ENCODE results near the gene DSCAML1. TPM values are rescaled to one million over a fixed set of nuclear protein-coding genes. Genes with fewer than 3 reads are reported as not detected.

The DSCAML1 gene
- total RNA-seq, 1 experiment from 2014 or later, result not detected

DNA sequence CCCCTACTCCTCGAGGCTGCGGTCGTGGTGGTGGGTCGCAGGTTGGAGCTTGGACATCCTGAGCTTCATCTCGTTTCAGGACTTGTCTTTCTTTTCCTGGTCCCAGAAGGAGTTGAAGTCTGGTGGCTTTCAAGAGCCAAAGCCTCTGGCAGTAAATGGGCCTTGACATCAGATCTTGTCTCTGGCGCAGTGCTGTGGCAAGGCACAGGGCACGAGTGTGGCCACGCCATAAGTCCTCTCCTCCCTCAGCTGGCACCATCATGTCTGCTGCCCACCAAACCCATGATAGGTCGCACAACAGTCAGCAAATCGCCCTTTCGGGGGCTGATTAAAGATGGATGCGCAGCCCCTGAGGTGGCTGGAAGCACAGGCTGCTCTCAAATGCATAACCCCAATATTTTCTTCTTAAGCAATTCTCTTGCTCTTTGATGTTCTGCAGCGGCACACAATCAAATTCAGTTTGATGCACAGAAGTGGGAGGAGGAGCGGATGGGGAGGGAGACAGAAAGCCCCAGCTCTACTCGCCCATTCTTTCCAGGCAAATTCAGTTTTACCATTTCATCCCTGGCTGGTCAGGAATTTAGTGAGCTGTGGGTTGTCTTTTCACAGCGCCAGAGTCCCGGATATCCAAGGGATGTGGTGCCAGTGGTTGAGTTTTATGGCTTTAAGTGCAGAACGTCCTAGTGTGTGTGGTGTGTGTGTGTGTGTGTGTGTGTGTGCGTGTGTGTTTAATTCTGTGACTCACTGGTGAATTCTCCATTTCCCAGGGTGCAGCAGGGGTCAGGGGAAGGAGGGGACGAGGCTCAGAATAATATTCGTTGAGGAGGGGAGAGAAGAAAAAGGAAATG, 162.0 kb downstream of the DSCAML1 start:
- peak; percentile 44 for DNase-seq (ENCODE audit: low read depth)

DNA sequence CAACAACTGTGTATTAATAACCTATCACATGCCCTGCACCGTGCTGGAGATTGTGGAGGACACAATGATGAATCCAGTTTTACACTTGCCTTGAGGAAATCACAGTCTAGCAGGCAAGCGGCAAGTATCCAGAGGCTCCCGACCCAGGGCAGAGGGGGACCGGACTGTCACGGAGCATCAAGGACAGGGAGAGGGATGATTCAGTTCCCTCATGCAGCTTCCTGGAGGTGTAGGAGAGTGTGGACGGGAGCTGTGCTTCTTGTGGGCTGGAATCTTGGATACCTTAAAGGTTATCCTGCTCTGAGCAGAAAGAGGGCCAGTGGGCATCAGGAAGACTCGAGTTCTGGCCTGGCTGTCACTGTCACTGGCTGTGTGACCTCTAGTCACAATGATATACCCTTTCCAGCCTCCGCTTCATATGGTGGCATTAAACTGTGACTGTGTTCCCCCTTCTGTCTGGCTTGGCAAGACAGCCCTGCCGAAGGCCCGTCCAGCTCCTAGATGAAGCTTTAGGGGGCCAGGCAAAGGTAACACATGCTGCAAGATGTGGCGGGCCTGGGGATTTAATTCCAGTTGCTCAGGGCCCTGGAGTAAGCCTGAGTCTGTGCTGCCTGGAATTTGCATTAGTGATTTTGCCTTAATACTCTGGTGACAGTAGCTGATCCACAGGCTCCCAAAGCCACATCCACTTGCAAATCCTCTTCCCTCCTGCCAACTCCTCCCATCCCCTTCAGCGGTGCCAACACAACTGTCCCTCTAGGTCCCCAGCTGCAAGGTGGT, 162.8 kb downstream of the DSCAML1 start:
- no peak for DNase-seq (ENCODE audit: low read depth)

DNA sequence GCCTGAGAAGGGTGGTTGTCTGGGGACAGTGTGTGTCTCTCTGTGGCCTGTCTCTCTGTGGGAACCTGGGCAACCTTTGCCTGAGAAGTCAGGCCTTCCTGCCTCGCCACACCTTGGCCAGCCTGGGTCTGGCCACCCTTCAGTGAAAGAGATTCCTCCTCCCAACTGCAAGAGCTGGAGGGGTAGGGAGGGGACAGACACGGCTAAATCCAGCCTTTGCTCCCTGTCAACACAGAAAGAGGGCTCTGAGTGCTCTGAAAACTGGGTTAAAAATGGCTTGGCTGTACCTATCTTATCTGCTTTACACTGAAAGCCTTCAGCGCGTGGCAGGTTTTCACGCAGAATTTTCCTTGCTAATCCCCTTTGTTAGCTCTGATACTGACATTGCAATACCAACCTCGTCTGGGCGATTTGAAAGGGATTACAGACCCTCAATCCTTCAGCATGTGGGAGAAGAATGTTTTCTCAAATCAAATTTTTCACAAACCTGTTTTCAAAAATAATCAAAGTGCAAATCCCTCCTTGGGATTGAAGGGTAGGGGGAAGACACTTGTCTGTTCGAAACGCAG, 163.7 kb downstream of the DSCAML1 start:
- DNase-seq (ENCODE audit: low read depth), result no peak

DNA sequence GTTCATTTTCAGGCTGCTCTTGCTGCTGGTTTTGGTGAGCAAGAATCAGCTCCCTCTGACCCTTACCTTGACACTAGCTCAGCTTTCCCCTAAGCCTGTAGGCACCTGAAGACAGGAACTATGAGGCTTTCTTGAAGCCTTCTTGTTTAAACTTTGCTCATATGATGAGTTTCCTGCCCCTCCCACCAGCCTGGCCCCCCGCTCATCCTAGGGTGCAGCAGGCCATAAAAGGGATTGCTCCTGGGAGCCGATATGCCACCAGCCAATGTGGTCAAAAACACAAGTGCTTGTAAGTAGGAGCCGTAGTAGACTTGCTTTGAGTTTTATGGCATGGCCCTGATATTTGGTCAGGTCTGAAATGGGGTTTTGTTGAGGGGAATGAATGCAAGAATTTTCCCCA, 164.7 kb downstream of the DSCAML1 start:
- DNase-seq (ENCODE audit: low read depth), result no peak

DNA sequence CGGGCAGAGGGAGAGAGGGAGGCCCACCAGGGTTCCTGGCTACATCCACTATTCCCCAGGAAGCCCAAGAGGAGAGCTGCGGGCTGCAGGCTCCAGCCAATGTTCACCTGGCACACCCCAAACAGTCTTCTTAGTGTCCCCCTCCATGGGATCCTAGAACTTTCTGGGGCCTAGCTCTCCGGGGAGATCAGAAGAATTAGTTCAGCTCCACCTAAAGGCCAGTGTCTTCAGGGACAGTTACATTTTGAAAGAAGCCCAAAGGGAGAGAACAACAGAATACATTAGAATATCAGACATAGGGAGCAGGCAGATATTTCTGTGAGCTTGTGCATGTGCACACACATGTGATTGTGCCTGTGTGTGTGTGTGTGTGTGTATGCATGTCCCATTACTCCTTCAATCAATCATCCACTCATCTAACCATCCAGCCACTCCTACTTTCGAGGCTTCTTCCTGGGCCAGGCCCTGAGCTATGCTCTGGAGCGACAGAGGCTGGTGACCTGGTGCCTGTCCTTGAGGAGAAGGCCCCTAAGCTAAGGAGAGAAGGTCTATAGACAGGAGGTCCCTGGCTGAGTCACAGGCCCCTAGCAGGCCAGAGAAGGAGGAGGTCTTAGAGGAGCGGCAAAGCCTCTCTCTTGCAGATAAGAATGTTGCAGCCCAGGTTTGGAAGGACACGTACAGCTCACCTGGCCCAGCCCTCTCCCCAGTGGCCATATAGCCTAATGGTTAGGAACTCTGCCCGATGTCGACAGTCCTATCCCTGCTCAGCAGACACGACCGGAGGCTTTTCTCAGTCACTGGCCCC, 165.5 kb downstream of the DSCAML1 start:
- DNase-seq (ENCODE audit: low read depth), result no peak

DNA sequence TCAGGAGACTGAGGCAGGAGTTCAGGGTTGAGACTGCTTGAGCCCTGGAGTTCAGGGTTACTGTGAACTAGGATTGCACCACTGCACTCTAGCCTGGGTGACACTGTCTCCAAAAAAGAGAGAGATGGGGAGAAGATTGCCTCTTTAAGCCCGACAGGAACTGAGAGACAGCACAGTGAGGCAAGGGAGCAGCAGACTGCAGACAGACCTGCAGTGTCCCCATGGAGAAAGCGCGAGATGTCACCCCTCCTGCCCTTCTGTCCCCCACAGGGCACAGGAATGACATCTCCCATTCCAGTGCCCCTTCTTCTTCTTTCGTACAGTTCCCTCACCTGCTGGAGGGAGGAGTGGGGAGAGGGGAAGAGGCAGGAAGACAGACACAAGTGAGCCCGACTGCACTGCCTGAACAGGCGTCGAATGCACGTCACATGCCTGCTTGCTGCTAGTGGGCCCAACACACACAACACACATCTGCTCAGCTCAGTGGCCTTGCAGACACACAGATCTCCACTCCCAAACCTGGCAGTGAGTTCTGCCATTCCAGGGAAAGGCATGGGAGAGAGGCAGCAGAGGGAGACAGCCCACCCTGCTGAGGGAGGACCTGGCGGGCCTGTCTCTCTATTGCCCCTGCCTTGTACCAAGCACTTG, 167.0 kb downstream of the DSCAML1 start:
- DNase-seq (ENCODE audit: low read depth), result no peak

DNA sequence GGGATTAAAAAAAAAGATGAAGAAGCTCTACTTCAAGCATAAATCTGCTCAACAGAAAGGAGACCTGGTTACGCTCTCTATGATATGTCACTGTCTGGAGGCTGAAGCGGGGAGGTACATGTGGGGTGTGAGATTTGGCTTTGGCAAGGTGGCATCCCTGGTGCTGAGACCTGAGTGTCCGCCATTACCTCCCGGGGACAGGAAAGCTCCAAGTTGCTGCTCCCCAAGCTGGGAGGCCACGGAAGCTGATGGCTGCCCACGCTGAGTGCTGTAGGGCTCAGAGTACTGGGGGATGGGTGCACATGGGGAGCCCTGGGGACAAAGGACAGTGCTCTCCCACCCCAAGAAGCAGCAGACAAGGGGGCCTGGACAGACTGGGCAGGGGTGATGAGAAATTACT, 167.9 kb downstream of the DSCAML1 start:
- no peak for DNase-seq (ENCODE audit: low read depth)

DNA sequence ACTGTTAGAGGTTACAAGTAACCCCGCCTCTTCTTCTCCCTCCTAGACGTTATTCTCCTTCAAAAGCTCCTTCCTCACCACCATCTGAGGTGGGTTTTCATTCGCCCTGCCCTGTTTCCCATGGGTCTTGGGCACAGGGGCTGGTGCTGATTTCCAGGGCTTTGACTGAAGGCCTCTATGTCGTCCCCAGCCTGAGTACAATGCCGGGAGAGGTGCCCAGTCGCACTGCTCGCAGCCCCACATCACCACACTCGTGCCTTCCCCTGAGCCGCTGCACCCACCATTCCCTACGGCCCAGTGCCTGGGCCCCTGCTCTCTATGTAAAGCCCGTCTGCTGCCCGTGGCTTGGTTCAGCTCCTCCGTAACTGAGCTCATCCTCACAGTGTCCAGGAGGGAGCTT, 169.8 kb downstream of the DSCAML1 start:
- no peak for DNase-seq (ENCODE audit: low read depth)

DNA sequence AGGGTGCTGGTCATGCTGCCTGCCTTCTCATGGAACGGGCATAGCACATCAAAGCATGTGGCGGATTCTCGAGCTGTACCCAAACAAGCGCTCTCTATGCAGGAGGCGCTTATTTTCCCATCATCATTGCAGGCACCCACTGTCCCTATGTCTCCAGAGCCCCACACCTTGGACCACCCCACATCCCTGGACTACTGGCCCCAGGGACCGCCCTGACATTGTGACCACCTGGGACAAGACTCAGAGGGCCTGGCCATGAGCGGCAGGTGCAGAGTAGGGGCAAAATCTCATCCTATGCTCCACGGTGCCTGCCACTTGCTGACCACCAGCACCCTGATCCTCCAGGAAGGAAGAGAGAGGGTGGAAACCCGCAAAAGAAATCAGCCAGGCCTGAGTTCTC, 170.4 kb downstream of the DSCAML1 start:
- no peak for DNase-seq (ENCODE audit: low read depth)

DNA sequence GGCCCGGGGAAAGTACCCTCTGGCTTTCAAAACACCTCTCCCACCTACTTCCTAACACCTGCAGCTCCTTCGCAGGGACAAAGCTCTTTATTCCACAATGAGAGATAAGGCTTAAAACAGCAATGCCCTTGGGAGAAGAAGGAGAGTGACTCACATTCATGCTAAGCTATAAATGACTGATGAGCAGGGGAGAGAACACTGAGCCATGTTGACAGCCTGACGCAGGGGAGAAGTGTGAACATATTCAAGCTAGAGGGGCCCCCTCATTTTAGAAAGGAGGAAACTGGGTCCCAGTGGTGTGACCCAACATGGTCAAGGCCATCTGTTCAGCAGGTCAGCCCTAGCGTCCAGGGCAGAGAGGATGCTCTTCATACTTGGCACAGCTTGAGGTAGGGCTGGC, 171.8 kb downstream of the DSCAML1 start:
- DNase-seq (ENCODE audit: low read depth), result peak; percentile 31

DNA sequence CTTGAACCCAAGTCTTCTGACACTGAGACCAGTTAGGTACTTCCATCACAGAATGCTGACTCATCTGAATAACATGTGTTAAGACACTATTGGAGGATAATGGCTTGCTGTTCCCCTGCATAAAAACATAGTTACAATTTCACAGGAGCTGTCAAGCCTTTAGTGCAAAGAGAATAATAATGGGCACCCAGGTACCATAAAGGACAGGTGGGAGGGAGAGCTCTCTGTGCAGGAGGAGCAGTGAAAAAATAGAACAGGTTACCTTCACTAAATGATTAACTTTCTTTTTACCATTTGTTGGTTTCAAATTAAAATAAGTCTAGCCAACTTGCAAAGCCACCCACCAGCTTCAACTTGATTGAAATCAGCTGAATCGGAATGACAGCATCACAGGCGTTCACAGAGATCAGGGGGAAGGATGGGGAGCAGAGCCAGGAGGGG, 173.2 kb downstream of the DSCAML1 start:
- no peak for DNase-seq (ENCODE audit: low read depth)

DNA sequence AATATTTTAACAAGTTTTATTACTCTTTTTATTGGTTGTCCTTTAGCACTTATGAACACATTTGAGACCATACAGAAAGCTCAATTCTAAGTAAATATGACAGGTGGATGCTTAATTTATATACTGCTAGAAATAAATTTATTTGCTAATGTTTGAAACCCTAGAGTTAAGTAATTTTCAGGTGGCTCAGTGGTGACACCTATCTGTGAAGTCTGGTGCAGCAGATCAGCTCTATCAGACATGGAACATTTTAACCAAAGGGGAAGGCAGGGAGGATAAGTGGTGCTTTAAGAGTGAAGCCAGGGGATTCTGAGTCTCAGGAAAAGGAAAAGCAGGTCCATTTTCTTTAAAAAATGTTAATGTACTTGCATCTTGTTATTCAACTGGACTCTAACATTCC, 175.8 kb downstream of the DSCAML1 start:
- no peak for DNase-seq (ENCODE audit: low read depth)

DNA sequence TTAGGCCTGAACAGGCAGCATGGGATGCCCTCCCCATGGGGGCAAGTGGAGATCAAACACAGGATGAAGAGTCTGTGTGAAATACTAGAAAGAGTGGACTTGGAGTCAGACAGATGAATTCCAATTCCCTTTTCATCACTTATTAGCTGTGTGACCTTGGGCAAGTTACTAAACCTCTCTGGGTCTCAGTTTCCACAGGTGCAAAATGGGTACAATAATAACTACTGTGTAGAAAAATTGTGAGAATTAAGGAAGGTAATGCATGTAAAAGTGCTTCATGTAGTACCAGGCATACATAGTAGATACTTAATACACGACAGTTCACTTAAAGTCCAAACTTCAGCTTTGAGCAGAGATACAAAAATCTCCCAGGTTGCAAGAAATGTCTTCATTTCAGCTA, 176.4 kb downstream of the DSCAML1 start:
- no peak for DNase-seq (ENCODE audit: low read depth)

DNA sequence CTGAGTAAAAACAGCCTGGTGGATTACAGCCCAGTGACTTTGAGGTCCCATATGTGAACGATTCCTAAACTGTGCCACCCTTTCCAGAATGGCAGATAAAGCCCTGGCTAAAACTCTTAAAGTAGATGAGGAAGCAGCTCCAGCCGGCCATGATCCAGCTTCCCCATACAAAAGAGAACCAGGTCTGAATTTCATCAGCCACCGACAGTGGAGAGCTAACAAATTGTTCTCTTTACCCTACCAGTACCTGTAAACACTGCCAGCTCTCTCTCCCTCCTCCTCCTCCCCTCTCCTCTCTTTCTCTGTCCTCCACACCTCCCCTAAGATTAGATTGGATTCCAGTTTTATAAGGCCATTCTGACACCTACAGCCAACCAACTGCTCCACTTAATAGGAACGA, 176.9 kb downstream of the DSCAML1 start:
- no peak for DNase-seq (ENCODE audit: low read depth)

DNA sequence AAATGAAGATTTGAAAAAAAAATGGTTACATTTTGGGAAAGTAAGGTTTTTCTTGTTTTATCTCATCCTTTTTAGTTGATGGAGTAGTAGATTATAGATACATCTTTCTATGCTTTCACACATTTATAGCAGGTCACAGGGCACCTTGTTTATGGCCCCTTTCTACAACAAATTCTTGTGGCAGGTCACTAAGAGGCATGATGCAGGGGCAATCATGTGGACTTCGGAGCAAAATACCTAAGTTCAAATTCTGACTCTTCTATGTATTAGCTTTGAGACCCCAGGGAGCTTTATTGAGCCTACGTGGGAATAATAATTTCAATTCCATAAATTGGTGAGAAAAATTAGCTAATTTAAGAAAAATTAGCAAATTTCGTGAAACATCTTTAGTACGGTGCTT, 177.4 kb downstream of the DSCAML1 start:
- DNase-seq (ENCODE audit: low read depth), result no peak

DNA sequence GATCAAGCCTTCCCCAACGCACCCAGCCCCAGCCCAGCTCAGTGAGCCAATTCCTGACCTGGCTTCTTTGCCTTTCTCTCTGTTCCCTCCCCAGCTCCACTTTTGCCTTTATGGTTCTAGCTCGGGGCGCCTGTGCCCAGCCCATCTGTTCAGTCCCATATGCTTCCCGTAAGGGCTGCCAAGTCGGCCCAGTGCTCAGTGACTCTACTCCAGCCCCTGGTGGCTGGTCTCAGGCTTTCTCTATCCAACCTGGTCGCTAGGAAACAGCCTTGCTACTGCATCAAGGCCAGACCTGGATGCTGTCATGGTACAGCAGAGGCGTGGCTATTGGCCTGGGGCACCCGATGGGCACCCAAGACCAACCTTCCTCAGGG, 178.0 kb downstream of the DSCAML1 start:
- DNase-seq (ENCODE audit: low read depth), result no peak

DNA sequence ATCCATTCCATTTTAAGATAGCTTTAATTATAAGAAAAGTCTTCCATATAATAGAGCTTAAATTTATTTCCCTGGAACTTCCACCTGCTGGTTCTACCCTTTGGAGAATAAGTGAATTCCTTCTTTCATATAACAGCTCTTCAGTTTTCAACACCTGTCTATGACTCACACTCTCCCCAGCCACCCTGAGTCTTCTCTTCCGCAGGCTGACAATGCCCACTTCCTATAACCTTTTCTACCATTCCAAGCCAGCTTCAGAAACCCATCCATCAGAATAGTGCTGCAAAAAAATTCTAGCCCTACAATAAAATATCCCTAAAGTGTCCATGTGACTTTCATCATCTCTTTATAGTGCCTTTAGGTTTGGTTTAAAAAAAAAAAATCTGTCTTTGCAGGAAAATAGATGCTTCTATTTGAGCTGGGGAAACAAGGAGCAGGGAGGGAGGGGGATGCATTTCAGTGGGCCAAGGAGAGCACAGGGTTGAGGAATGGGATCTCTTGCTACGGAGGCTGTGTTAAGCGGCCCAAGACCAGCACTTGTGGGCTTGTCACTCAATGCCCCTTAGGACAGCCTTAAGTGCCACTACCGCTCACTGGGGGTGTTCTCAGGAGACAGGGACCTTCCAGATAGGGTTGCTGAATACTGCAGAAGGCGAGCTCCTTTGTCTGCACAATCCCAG, 178.6 kb downstream of the DSCAML1 start:
- DNase-seq (ENCODE audit: low read depth), result no peak

DNA sequence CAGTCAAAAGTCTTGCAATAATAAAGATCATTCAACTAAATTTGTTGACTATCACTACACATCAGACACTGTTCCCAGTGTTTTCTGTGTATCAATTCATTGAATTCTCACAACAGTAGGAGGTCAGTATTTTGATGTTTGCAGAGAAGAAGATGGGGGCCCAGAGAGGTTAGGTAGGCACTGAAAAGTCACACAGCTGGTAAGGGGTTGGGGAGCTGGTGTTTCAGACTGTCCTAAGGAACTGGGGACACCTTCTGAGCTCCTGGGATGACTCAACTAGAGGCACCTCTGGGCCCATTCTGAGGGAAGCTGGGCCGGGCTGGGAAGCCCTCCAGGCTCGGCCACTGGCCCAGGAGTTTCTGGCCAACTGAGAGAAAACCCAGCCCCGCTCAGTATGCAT, 180.0 kb downstream of the DSCAML1 start:
- DNase-seq (ENCODE audit: low read depth), result no peak

DNA sequence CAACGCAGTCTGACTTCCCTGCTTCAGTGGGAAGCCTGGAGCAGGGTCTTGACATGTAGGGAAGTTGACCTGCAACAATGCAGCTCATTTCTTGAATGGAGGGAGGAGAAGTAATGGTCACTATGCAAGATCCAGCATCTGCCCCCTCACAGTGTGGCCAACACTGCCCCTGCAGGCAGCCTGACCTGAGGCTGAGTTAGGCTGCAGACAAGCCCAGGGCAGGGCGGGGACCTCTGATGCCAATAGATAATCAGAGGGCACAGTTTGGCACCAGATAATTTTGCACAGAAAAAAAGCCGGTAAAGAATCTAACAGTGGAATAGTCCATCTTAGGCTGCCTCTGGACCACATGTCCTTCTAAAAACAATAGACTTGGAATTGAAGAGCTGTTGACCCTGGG, 182.3 kb downstream of the DSCAML1 start:
- DNase-seq (ENCODE audit: low read depth), result no peak

DNA sequence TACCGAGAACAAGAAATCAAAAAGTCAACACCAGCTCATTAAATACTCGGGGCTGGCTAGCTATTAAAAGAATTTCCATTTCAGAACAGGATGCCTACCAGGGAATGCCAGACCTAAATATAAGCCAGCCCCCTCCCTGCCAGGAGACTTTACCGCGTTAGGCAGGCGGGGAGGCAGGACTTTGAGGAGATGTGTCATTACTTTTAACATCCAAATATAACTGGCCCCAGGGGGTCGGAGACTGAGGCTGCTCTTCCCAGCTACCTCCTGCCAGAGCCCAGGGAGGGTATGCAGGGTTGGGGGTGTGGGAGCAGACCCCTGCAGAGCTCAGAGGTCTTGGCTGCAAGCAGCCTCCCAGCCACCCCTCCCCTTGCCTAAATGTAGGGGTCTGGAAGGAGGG, 183.5 kb downstream of the DSCAML1 start:
- no peak for DNase-seq (ENCODE audit: low read depth)

DNA sequence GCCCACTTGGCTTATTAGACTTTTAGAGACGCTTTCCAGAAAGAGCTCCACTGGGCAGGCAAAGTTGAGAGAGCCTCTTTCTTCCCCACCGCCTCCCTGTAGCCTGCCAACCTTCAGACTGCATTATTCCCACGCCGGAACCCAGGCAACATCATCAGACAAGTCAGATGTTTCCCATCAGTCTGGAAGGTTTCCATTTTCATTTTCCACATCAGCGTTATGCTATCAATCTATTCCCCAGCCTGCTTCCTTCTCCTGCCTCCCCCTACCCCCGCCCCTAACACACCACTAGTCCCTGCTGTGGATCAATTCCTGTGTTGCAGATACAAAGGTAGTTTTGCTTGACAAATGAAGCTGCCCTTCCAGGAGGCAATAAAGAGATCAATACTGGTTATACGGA, 184.8 kb downstream of the DSCAML1 start:
- no peak for DNase-seq (ENCODE audit: low read depth)
